ENCODE results near the gene SOS2.
A peak's percentile ranks its signal among the peaks of the same experiment; 100 is the strongest.
"Not testable (repeated sequence)": the region's sequence is repeated elsewhere in the genome, so short reads cannot be mapped to it uniquely, and the experiment has no call there.

SOS2 gene

DNA sequence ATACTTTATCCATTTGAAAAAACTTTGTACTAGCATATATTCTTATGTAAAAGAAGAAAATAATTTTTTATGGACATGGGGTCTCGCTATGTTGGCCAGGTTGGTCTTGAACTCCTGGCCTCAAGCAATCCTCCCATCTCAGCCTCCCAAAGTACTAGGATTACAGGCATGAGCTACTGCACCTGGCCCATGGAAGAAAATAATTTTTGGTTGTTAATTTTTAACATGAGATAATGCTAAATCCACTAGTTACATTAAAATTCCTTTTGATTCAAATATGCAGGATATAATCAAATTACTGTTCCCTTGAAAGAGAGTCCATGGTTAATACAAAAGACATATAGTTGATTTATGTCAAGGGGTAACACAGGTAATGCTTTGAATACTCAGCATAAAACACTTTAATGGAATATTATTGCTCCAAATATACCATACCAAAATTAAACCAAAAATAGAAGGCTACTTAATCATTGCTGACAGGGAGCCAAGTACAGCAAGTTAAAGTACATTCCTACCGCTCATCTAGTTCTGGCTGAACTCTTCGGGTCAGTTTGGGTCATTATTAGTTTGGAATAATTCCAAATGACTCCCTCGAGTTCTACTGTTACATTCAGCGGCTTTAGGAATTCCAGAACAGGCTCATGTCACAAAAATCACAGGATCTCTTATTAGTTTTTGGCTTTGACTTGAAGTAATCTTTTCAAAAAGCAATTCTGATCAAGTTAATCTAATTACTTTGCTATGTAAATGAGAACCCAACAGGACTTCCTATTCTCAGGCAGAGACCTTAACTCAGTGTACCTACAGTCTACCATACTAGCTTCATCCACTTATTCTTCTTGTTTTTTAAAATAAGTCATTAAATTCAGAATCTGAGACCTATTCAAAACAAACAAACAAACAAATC lies 6.1 kb downstream of the SOS2 start:
- DNase-seq: no peak

DNA sequence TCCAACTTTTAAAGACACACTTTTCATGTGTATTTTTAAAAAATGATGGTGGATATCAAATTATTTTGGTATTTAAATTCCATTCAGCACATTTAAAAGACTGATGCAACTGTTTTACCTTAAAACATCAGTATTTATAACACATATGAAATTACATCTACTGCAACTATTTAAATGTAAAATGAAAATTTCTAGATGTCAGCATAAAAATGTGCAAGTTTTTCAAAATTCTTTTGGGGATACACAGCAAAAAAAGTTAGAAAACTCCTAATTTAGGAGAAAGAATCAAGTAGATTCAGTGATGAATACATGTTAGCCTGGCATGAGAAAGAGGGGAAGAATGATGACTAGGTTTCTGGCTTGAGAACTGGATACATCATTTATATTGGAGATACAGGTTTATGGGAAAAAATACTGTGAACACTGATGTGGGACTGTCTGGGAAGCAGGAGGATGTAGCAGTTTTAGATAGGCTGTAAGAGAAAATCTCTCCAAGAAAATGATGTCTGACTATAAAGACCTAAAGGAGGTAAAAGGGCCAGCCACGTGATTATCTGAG lies 9.2 kb downstream of the SOS2 start:
- DNase-seq: no peak

DNA sequence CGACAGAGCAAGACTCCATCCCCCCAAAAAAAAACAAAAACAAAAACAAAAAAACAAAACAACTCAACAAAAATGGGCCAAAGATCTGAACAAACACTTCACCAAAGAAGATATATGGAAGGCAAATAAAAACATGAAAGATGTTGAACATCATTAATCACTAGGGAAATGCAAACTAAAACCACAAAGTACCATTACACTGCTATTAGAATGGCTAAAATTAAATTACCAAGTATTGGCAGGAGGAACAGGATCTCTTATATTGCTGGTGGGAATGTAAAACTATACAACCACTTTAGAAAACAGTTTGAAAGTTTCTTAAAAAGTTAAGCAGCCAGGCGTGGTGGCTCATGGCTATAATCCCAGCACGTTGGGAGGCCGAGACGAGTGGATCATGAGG lies 12.9 kb downstream of the SOS2 start:
- DNase-seq: no peak

DNA sequence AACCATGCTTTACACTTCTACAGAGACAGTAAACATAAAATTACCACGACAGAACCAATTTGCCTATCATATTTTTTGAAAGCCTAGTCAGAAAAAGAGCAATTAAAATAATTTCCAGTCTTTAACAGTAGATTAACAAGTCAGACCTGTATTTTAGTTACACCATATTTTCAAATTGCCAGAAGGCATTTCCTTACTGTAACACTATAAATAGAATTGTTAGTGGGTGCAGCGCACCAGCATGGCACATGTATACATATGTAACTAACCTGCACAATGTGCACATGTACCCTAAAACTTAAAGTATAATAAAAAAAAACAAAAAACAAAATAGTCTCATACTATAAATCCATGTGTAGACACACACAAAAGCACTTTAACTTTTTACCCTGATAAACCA lies 16.0 kb downstream of the SOS2 start:
- no peak for DNase-seq

DNA sequence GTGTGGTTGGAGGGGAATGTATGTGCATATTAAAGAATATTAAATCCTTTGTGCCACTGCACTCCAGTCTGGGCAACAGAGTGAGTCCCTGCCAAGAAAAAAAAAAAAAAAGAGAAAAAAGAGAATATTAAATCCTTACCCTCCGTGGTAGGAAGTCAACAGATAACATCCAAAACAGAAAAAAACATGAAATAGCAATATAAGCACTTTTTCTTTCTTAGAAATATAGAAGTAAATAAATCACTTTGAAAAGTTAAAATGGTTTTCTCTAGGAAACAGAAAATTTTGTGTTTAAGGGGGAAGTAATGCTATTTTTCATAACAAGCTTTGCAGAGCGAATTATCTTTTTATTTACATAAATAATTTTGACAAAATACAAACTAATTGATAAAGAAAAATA lies 17.6 kb downstream of the SOS2 start:
- DNase-seq: no peak

DNA sequence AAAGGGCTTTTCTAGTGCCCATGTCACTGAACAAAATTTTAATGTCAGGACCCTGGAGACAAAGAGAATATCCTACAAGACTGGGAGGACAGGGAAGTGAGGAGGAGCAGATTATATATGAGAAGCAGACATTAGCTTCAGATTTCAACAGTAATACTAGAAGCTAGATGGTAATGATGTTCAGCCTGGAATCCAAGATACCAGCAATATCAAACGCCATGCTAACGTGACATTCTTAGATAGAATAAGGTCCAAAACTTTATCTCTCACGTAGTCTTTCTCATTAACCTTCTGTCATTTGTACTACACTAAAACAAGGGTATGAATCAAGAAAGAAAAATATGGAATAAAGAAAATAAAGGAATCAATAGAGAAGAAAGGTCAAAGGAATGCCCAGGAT lies 18.7 kb downstream of the SOS2 start:
- no peak for DNase-seq

DNA sequence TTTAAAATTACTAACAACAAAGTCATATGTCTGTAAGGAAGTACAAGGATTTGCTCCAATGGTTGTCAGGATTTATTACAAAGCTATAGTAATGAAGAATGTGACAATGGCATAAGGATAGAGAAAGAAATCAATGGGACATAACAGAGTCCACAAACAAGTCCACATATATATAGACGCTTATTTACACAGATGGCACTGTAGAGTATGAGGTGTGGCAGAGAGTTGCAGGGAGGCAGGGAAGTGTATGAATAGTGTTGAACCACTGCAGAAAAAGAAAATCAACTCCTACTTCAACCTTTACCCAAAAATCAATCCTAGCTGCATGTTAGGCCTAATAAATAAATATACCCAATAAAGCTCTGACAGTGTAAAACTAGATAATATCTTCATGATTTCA lies 21.3 kb downstream of the SOS2 start:
- no peak for DNase-seq

DNA sequence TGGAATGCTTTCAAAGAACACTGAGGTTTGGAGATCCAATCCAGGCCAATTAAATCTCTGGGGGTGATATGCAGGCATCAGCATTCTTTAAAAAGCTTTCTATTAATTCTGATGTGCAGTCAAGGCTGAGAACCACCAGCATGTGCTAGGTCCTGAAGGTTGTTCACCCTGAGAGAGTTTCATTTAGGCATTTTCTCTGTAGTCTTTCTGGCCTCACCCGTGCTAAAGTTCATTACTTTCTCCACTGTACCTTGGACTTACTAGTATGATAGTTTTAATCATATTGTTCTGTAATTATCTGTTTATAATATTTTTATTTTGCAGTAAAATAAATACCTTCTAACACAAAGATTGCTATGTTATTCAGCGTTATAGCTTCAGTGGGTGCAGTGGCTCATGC lies 32.9 kb downstream of the SOS2 start:
- DNase-seq: no peak

DNA sequence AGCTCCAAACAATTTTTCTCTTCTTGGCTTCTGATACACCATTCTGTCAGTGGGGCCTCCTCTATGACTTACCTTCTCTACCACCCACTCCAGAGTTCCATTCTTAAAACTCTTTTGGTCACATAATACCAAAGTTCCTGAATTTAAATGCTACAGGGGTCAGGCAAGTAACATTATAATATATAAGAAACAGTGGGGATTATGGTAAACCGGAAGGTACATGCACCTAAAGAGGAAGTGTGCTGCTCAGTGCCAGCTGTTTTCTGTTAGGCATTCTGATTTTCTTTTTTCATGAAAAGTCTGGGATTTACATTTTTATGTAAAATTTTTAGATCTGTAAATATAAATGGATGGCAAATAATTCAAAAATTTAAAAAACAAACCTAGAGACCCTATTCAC lies 39.9 kb downstream of the SOS2 start:
- DNase-seq: no peak

DNA sequence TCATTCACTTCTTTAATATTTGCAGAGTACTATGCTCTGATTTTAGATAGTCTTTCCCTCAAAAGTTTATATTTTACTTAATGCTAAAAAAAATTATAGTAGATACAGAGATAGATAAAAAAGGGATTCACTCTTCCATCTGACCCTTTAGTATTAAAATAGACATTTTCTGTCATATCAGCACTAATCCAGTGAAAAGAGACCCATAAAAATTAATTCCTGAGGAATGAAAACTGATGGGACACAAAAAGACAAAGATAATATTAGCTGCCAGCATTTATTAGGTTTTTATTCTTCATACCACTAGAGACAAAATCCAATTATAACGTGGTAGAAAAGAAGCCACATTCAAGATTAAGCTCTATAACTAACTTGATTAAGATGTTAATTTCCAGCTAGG lies 45.3 kb downstream of the SOS2 start:
- DNase-seq: no peak

DNA sequence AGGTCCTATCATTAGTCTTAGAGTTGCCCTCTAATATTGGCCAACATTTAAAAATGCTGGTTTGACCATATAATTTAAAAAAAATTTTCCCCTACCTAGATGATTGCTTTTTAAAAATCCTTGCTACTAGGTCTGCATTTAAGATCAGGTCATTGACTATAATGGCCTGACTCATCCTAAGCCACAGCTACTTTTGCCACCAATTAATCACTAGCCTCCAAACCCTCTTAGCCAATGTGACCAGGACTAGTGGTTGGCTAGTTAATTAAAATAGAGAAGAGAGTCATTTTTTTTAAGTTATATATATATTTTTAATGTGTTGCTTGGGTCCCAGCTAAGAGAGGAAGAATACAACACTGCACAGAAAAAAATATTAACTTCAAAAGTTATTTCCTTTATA lies 57.5 kb downstream of the SOS2 start:
- no peak for DNase-seq

DNA sequence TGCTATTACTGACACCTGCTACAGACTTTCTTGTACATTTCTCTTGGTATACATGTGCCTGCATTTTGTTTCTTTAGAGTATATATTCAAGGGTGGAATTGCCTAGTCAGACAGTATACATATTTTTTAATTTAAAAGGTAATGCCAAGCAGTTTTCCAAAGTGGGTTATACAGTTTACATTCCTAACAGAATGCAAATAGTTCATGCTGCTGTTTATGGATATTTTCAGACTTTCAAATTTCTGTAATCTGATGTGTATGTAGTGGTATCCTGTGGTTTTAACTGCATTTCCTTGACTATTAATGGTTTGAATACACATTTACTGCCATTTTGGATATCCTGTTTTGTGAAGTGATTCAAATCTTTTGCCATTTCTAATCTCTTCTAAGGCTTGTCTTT lies 59.5 kb downstream of the SOS2 start:
- no peak for DNase-seq

DNA sequence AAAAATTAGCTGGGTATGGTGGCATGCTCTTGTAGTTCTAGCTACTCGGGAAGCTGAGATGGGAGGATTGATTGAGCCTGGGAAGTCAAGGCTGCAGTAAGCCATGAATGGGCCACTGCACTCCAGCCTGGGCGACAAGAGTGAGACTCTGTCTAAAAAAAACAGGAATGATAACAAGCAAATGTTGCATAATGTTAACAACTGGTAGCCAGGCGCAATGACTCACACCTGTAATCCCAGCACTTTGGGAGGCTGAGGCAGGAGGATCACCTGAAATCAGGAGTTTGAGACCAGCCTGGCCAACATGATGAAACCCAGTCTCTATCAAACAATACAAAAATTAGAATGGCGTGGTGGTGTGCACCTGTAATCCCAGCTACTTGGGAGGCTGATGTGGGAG lies 64.0 kb downstream of the SOS2 start:
- not testable (repeated sequence) for DNase-seq

DNA sequence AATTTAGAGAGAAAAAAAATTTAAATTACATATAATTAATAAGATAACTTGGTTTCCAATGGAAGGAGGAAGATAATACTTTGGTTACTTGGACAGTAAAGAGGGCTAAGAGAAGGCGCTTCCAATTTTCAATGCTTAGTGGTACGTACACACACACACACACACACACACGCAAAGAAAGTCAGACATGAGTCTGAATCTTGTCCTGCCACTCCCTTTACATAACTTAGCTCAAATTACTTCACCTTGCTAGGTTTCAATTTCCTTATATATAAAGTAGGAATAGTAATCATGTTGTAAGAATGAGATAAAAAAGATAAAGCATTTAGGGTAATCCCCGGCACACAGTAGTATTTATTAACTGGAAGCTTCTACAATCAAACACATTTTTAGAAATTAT lies 75.3 kb downstream of the SOS2 start:
- no peak for DNase-seq

DNA sequence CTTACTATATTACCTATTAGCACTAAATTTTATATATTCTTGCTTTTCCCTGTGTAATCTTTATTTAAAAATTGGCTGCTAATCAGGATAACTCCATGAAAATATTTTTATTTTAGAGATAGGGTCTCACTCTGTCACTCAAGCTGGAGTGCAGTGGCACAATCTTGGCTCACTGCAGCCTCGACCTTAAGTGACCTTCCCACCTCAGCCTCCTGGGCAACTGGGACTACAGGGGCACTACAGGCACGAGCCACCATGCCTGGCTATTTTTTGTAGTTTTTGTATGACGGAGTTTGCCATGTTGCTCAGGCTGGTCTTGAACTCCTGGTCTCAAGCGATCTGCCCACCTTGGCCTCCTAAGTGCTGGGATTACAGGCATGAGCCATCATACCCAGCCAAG lies 82.6 kb downstream of the SOS2 start:
- DNase-seq: no peak

DNA sequence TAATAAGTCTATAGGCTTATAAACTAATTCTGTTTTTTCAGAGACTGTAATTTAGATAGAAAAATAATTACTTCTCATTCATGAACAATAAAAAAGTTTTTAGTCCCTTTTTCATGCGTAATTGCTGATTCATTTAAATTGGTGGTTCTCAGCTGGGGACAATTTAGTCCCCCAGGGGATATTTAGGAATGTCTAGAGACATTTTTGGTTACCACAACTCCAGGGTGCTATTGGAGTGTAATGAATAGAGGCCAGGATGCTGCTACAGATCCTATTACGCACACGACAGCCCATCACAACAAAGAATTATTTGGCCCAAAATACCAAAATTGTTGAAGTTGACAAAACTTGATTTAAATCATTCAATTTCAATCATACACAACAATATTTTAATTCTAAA lies 92.2 kb downstream of the SOS2 start:
- no peak for DNase-seq

DNA sequence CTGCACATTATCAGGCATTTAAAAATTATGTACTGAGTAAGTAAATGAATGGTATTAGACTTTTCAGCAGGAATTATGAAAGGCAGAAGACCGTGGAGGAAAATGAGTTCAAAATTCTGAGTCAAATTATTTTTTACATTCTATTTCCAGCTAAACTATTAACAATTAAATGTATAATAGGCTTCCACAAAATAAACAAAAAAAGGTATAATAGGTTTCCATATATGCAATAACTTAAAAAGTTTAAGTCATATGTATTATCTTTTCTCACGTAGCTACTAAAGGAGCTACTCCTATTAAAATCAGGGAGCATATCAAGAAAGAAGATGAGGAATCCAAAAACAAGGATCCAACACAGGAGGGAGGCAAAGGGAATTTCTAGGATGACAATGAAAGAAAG lies 103.6 kb downstream of the SOS2 start:
- DNase-seq: no peak

DNA sequence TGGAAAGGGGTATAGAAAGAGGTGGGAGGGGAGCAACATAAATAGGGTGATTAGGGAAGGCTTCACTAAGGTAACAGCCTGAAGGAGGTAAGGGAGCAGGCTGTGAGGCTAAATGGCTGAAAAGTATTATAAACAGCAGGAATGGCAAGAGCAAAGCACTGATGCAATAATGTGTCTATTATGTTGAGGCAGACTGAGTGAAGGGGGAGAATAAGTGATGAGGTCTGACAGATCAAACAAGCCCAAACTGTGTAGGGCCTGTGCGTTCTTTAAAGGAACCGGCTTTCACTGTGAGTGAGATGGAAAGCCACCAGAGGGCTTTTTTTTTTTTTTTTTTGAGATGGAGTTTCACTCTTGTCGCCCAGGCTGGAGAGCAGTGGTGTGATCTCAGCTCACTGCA lies 108.3 kb downstream of the SOS2 start:
- DNase-seq: no peak

DNA sequence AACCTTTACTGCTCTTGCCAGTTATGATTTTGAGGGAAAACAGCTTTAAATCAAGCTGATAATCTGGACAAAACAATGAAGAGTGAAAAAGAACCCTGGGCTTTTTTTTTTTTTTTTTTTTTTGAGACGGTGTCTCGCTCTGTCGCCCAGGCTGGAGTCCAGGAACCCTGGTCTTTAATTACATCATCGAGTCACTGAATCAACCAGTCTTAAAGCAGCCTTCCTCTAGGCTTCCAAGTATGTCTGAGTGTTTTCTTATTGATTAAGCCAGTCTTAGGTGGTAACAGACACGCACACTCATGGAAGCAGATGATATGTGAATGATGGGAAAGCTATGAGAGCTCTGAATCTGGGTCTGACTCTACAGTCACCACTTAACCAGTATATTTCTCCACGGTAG lies 109.1 kb downstream of the SOS2 start:
- no peak for DNase-seq

DNA sequence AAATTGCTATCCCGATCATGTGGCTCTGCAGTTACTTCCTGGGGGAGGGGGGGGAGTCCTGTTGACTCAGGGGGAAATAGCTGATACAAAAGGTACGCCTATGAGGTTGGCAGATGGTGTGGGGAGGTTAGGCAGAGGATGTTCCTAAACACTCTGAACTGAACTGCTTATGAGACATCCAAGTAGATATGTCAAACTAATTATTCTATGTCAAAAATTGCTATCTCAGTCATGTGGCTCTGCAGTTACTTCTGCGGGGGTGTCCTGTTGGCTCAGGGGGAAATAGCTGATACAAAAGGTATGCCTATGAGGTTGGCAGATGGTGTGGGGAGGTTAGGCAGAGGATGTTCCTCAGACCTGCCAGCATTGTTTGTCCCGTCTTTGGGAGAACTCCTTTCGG lies 109.9 kb downstream of the SOS2 start:
- no peak for DNase-seq

DNA sequence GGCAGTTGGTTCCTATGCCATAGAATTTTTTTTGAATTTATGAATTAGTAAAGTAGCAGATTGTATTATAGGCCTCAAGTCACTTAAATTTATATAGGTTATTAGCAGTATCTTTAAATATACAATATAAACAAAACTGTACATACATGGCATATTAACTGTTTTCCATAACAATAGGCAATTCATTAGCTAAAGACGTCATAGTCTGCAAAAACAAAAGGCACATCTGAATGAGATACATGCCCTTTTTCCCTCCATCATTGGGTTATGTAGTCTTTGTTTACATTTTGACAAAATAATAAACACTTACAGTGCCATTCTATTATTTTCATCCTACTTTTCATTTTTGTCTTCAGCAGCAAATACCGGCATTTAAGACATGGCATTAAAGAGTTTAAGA lies 113.9 kb downstream of the SOS2 start:
- no peak for DNase-seq

DNA sequence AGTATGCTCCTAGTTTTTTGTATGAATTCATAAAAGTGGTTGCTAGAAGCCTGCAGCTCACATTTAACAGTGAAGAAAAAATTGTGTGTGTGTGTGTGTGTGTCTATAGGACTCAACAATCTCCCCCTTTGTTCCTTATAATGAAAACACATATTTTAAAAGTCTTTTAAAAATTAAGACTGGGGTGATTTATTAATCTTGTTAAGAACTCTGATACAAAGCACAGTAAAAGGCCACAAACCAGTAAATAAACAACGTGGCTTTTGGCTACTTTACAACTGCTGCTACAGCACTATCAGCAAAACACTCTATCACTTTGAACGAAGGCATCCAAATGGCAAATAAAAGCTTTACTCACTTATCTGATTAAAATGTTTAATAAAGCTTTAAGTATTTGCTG lies 114.4 kb downstream of the SOS2 start:
- no peak for DNase-seq

DNA sequence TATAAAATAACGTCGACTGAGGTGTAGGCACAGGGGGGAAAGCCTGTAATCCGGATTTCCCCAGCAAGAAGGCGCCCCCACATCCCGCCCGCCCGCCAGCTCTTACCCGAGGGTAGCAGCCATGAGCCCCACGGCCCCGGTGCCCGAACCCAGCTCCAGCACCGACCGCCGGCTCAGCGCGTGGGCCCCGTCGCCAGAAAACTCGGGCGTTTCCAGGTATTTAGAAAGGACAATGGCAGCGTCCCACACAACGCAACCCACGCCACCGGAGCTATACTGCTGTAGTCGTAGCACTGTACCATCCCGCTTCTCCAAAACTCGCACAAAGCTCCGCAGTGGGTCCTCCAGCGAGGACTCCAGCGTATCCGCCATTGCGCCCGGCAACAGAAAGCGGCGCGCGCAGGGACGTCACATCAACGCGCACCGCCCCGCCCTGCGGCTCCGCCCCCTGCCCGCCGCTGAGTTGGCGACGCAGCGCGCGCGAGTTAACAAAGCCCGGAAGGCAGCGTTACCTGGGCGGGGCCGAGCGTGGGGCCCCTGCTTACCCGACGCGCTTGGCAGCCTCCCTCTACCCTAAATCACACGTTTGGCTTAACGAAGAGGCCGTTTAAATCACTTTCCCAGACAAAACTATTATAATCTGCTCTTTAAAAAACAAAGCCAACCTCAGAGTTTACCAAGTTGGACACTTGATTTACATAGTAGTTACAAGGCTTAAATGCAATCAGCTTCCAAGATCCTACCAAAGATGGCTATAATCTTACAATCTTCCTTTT lies 115.0 kb downstream of the SOS2 start, which contains the start of gene VCPKMT:
VCPKMT (minus strand) TSS at position 392 of the 776 bp plus-strand sequence; CDS start at position 372, 20 bp downstream.
- peak; percentile 73 for DNase-seq

Measured in NCI-H526 treated with DMSO at 0.1 percent for 48 hours (cell line).